GDM1 (cell line): ENCODE data around the gene PARD3.

Source experiments
- DNase-seq: peaks from one replicate; lab custom pipeline; 2025; lab: John Stamatoyannopoulos, UW

PARD3 gene

DNA sequence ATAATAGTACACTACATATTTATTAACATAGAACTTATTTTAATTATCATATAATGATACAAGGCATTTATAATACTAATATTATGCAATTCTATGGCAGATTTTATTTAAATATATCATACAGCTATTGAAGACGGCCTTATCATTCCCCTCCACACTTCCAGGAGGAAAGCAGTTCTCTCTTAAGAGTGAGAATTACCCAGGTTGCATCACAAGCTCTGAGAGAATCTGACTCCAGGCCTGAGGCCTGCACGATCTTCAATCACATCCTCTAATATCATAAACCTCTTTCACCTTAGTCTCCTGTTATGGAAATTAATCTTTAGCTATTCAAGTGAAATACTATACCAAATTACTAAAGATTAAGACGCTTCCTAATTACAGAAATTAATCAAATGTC is 564.4 kb downstream of the PARD3 start:
- DNase-seq = no peak

DNA sequence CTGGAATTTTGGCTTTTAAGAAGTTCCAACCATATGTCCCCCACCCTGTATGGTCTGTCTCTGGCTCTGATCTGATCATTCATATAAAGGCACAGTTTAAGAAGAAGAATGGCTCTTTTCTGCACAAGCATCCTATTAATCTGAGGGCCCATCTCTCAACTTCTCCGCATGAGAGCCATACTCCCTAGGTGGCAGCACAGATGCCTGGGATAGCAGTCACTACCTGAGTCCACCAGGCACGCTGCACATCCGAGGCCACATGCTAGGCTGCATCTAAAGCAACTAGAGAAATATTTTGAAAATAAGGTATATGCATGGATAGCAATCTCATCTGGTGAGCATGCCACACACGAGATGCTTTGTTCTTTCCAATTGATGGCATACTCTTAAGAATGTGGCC is 565.5 kb downstream of the PARD3 start:
- DNase-seq = no peak

DNA sequence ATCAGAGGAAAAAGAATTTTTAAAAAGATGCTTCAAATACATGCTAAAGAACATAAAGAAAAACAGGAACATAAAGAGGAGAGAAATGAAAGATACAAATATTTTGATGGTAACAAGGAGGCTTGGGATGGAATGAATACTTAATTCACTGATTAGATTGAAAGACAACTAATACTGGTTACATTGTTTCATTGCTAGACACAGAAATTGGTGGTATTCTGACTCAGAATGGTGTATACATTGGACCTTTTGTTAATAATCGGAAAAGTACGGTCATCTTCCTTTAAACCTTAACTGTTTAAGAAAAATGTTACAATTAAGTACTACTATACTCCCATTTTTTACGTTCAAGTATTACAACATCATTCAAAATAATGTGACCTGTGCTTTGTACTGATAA is 567.5 kb downstream of the PARD3 start:
- no peak for DNase-seq

DNA sequence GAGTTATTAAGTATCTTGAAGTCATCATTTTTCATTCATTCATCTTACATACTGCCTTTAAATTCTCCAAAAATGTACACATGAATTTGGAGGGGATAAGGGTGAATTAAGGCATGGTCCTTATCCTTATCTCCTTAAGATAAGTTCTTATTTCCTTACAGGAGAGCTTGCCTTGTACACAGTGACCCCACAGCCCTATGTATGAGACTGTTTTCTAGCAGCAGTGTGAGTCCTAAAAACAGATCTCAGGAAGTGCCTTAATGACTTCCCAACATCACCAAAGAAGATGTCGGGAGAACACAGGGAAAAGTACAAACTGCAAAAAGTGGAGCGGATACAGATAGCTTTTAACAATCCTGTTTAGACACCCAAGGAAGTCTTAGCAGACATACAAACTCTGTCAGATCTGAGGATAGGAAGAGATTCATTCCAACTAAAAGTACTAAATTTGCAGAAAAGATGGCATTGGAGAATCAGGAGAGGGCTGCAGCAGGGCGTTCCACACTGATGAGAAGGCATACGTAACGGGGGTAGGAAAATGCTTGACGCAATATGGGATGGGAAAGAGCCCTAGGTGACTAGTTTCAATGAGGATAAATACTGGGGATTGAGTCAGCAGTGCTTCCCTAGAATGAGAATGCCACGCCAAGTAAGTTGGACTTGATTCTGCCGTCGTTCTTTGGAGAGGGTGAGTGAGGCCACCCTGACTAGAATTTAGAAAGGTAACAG is 570.2 kb downstream of the PARD3 start:
- DNase-seq = no peak

DNA sequence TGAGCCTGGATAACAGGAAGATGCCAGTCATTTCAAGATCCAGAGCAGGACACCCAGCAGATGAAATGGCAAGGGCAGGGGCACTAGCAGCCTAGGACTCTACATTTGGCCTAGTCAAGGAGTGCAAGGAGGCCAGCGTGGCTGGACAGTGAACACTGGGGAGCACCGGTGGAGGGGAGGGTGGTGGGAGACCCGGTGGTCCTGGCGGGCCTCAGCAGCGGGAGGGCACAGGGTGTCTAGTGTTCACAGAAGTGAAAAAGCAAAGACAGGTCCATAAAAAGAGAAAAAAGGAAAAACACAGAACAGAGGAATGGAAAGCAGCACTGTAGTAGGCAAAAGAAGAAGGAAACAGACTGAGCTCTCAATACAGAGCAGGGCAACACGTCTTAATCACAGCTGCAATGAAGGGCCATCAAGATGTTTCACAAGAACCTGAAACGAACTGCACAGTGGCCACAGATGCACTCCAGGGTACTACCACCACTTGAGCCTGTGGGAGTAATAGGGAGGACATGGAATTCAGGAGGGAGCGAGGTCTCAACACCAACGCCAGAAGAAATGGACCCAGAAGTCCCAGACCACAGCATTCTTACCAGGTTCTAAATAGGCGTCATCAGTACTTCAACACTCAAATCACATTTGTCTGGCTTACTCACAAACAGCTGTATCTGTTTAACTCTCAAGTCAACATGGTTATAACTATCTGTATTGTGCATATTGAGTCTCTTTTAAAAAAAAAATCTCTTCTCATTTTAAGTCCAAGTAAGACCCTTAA is 573.7 kb downstream of the PARD3 start:
- no peak for DNase-seq

DNA sequence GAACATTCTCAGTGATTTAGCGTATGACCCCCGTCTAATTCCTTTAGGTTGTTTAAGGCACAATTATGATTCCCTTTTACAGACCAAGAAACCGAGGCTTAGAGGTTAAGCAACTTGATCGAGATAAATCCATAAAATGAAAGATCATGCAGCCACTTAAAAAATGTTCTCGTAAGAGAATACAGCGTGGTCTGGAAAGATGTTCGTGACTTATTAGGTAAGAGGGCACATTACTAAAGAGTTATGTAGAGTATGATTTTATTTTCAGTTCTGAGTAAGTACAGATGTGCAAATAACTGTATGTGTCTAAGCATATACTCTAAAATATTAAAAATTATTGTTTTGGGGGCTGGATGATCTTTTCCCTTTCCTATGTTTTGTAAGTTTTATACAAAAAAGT is 575.1 kb downstream of the PARD3 start:
- DNase-seq = no peak

DNA sequence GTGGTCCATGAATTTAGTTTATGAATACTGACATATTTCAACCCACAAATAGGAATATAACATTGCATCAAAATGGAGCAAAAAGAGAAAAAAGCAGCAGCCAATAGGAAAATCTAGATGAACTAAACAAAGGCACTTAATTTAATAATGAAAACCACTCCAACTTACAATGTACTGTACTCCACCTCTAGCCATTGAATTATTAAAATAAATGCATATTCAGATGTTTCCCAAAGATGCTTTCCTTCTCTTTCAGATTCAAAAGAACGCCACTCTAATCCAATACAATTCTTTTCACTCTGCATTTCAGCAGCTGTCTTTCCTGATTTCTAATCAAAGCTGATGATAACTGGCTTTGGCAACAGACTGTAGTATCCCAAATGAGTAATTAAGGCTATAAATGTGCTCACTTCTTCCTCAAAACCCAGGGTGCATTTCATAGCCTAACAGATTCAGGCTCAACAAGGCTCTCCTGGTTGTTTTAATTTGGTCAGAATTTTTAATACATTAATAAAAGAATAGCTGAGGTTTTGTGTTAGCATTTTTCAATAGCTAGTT is 577.1 kb downstream of the PARD3 start:
- no peak for DNase-seq

DNA sequence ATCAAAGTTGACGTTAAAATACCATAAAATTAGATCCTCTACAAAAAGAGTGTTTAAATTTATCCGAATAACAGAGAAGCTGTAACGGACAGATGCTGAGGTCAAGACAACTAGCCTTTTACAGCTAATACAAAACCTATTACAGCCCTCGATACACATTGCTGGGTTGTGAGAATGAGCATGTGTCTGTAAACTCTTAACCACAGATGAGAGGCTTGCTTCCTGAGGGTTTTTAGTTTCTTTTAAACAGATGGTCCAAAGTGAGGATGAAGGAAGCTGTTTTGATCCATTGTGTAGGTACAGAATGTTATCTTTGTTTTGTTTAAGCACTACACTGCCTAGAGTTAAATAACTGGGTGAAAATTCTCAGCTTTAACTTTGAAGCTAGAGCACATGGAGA is 578.2 kb downstream of the PARD3 start:
- DNase-seq = no peak

DNA sequence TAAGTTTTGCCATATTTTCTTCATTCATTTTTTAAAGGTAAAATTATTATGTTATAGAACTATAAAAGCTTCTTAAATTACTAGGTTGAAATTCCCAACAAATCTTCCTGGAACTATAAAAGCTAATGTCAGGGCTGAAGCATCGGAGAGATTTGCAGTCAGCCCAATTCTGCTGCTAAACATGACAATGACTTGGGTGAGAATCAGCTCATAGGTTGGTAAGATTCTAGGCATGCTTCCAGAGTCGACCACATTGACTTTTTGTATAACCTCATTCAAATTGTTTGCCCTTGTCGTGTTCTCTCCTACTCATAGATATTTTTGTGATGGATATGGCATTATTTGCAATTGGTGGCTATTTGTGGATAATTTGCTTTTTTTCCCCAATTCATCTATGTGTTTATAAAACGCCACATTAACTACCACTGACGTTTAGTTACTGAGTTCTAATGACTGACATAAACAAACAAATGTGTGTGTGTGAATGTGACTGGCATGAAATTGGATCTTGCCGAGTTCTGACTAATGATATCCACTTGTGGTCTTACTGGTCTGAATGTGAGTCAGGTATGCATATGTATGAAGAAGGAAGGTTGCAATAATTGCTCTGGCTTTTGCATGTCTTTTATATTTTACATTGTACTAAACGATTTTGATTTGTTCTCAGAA is 579.8 kb downstream of the PARD3 start:
- no peak for DNase-seq

DNA sequence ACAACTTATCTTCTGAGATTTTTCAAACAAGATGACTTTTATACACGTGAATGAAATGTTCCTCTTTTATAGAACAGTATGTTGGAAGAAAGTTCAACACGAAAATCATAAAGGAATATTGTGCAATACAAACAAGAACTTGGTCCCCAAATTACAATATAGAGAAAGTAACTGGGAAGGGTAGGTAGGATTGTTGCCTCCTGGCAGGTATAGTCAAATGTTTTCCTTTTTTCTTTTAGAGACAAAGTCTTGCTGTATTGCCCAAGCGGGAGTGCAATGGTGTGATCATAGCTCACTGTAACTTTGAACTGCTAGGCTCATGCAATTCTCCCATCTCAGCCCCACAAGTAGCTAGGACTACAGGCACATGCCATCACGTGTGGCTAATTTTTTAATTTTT is 582.6 kb downstream of the PARD3 start:
- no peak for DNase-seq

DNA sequence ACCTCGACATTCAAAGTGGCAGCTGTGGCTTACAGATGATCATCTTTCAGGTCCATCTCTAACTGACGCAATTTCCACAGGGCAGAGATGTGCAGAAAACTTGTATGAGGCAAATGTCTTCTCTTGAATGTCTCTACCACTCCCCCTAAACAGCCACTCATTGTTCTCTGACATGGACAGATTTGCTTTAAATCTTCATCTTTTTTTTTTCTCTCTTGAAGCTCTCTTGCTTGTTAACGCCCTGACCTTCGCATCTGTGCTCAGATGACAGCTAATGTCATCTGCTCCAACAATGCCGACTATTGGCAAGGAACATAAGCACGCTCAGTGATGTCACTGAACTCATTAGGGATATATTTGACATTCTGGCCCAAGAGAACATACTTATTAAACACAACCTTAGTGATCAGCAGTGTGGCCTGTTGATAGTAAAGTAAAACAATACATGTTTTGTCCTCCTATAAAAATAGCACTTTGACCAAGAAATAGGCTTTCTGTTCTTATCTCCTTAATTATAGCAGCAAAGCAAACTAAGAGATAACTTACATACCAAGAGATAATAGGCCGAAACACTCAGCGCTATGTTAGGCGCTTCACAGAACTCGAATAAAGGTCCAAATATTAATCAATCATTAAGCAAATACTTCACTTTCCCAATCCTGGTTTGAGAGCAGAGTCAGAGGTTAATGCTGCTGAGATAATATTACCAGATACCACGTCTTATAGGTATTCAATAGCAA is 583.5 kb downstream of the PARD3 start:
- no peak for DNase-seq

DNA sequence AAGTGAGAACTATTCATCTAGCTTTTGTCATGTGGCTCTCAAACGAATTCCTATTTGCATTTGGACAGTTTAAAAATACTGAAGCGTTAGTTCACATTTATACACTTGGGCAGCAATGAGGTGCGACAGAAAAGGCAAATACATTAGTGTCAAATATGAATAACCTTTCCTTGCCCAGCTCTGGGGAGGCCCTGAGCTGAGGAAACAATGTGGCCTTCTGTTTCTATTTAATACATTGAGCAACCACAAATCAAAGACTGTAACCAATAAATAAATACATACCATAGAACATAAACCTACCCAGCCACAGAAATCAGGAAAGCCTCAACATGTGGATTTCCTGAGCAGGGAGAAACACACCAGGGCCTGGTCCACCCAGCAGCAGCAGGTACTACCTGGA is 585.2 kb downstream of the PARD3 start:
- DNase-seq = no peak

DNA sequence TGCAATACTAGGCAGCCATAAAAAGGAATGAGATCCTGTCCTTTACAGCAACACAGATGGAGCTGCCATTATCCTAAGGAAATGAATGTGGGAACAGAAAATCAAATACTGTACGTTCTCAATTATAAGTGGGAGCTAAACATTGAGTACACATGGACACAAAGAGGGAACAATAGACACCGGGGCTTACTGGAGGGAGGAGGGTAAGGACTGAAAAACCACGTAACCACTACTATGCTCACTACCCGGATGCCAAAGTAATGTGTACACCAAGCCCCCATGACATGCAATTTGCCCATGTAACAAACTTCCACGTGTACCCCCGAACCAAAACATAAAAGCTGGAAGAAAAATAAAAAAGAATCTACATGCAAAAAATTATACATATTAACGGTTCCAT is 587.0 kb downstream of the PARD3 start:
- DNase-seq = no peak

DNA sequence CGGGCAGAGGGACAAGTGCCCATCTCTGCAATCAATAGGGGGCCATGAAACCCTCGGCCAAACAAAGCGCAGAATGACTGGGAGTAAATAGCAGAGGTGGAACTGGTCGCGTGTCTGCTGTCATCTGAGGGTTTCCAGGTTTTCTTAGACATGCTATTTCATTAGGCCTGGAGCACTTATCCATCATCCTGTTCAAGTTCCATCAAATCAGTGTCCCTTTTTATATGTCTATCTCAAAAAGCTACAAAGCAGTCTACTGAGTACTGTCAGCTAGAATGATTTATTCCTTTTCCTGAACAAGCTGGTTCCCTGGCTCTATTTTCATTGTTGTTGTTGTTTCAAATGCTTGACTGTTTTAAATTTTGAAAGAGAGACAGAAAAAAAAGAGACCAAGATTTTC is 590.5 kb downstream of the PARD3 start:
- DNase-seq = no peak

DNA sequence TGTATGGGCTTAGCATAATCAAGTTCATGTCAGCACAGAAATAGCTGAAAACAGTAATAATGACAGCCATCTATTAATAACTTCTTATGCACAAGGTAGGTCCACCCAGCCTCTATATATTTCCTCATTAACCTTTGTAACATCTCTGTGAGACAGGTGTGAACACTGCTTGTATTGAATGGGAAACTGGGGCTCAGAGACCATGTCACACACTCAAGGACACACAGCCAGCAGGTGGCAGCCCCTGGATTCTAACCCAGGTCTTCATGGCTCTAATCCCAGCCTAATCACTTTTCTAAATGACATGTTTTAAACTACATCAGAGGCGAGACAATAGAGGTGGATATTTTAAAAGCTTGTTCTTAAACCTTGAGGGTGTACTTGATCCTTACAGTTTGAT is 591.4 kb downstream of the PARD3 start:
- DNase-seq = no peak

DNA sequence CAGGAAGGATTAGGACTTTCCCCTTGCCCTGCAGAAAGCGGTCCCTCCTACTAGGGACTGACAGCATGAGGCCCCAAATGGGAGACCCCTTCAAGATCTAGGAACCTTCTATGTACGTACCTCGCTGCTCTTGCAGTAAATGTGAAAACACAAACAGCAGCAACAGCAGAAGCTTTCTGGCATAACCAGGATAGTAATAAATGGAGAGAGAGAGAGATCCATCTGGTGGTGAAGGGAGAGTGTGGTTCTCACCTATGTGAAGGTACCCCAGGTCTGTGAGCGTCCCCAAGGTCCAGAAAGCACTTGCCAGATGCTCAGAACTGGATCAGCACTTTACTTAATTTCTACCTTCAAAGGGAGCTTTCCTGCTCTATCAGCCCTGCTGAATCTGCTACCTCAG is 592.7 kb downstream of the PARD3 start:
- no peak for DNase-seq

DNA sequence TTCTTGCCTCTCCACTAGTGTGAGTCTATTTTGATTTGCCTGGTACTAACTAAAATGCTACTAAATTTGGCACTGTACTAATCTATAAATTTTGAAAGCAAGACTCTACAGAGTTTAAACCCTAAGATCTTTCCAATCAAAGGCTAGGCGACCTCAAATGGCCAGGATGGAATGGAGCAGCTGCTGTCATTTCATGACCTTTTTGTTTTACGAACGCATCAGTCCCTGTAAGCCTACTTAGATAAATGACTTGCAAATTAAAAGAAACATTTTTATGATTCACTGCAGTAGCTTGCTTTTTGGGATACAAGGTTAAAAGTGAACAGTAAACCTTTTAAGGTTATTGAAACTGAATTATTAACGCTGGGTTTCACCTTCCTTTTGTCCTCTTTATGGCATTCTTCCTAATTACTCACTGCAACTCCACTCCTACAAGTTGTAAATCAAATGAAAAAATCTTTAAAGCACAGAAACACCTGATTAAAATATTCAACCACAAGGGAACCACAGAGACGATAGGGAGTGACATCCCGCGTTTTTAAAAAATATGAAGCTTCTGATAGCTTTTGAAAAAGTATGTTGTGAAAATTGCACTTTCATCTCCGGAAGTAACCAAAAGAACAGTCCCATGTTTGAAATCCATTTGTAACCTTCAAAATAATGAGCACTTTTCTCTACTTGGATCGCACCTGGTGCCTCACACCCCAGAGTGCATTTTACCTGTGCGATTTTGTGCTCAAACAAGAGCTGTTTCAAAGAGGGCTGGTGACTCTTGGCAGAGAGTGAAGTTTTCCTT is 595.1 kb downstream of the PARD3 start:
- no peak for DNase-seq

DNA sequence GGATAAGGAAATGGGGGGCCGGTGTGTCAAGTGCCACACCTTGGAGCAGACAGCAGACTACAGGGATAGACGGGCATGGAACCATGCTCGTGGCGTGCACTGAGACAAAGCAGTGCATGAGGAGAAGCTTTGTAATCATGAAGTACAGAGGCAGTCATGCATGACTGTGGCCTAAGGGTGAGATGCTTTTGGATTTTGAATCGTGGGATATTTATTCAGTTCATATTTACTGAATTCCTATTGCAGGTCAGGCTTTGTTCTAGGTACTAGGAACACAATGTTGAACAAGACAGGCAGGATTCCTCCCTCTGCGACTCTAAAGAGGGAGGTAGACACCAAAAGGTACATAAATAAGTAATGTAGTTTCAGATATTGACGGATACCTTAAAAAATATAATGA is 597.6 kb downstream of the PARD3 start:
- no peak for DNase-seq

DNA sequence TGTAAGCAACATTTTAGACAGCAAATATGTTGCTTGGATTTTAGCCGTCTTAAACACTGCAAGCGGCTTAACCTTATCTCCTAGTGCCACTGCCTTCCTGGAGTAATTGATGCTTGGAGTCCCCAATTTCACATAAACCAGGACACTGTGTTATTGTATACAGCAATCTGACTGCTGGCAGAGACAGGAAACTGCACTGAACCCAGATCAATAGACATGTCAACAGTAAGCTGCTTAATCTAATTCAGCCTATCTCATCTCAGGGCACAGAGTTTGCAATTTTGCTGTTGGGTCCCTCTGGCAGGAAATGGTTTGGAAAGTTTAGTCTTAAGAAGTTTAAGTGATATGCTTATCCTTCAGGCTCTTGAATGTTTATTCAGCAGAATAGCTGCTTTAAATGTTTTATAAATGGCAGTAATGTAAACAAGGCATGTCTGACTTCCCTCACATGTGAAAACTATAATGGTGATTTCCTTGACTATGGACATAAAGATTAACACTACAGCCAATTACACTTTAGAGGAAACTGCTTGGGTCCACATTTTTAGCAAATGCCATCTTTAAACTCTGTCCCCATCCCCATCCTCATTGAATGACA is 598.6 kb downstream of the PARD3 start:
- no peak for DNase-seq

DNA sequence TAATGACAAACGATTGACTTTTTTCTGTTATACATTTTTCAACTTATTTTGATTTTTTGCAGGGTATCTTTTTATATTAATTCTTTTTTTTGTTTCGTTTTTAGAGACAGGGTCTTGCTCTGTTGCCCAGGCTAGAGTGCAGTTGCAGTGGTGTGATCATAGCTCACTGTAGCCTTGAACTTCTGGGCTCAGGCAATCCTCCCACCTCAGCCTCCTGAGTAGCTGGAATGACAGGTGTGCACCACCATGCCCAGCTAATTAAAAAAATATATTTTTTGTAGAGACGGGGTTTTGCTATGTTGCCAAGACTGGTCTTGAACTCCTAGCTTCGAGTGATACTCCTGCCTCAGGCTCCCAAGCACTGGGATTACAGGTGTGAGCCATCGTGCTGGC is 601.3 kb downstream of the PARD3 start:
- no peak for DNase-seq

DNA sequence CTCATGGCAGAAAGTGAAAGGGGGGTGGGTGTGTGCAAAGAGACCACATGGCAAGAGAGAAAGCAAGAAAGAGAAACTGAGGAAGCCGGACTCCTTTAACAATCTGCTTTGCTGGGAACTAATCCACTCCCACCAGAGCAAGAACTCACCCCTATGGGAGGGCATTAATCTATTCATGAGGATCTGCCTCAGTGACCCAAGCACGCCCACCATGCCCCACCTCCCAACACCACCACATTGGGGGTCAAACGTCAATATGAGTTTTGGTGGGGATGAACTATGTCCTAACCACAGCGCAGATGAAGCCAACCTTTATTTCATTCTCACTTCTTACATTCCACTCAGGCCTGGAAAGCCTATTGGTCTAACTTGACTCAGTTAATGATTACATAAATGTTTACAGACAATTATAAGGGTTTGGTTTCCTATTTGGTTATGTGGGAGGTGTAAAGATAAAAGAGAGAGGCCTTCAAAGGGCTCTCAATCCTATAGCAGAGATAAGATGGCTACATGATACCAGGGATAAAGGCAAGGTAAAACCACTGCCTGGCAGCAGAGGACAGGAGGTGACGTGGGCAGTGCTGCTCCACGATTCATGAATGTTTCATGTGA is 601.8 kb downstream of the PARD3 start:
- no peak for DNase-seq
